ENCODE data around the gene RBM18. TPM values are rescaled to one million over a fixed set of nuclear protein-coding genes. Genes with fewer than 3 reads are reported as not detected.

RBM18 gene
- total and polyA plus RNA-seq, 2 experiments from 2014 or later: 9.3 to 25.5 TPM

DNA sequence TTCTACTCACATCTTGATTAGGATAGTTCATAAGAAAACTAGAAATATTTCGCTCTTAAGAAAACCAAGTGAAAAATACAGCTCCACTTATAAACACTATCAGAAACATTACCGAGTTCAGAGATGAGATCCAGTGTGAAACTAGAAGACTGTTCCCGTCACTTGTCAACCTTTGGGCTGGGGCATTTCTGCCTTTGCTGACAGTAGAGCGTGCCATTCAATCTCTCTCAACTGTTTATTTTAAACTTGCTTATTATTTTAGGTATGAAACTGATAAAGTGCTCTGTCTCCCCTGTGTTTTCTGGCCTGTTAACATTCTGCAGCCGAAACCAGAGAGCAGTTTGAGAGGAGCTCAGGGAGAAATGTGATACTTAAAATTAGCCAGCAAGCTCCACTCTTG, 16.7 kb upstream of the RBM18 start:
- Histone ChIP-seq H3K4me3 (no peak overlapping the region), H3K27me3 (ENCODE audit: insufficient read depth) (no peaks in the 10 kb centered on the region), H4K20me1 (replicated peaks; ENCODE audit: insufficient read depth) (peaks cover 6% of the 10 kb centered on the region), H2AFZ (no peak overlapping the region), H3F3A (replicated peaks; ENCODE audit: low read depth) (no peaks in the 10 kb centered on the region), H3K79me2 (replicated peaks; ENCODE audit: insufficient read depth) (peaks cover 24% of the 10 kb centered on the region), H3K9me2 (ENCODE audit: insufficient read depth) (no peaks in the 10 kb centered on the region), H3K36me3 (ENCODE audit: insufficient read depth) (peaks cover 10% of the 10 kb centered on the region; the same call in 1 of the 2 replicates), H3K27ac (ENCODE audit: low read depth) (no peak overlapping the region; the same call in 1 of the 2 replicates), H3K4me2 (0 out of 2 replicates have a peak overlapping the region, but pooled peaks have one; percentile 1), H3K4me1 (ENCODE audit: insufficient read depth) (peaks cover 23% of the 10 kb centered on the region)
- H3K27ac Mint-ChIP-seq: peak overlapping the region; percentile 43; the same call in 1 of the 2 replicates
- H3K36me3 Mint-ChIP-seq (ENCODE audit: low read depth): peaks cover 39% of the 10 kb centered on the region; the same call in 2 of the 3 replicates
- H3K4me3 Mint-ChIP-seq: no peak overlapping the region
- no peak for DNase-seq (ENCODE audit: low spot score)
- H3K9me3 Mint-ChIP-seq: peaks cover 10% of the 10 kb centered on the region; the same call in 1 of the 3 replicates
- no peaks in the 10 kb centered on the region for H3K27me3 Mint-ChIP-seq (ENCODE audit: insufficient read depth, low read depth, poor library complexity)
- ATAC-seq: no peak
- peaks cover 22% of the 10 kb centered on the region for H3K4me1 Mint-ChIP-seq
- TF ChIP-seq, protein P1, sequence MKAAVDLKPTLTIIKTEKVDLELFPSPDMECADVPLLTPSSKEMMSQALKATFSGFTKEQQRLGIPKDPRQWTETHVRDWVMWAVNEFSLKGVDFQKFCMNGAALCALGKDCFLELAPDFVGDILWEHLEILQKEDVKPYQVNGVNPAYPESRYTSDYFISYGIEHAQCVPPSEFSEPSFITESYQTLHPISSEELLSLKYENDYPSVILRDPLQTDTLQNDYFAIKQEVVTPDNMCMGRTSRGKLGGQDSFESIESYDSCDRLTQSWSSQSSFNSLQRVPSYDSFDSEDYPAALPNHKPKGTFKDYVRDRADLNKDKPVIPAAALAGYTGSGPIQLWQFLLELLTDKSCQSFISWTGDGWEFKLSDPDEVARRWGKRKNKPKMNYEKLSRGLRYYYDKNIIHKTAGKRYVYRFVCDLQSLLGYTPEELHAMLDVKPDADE (IDR thresholded peaks at IDR 0.05): no peak
- TF ChIP-seq, protein P2, sequence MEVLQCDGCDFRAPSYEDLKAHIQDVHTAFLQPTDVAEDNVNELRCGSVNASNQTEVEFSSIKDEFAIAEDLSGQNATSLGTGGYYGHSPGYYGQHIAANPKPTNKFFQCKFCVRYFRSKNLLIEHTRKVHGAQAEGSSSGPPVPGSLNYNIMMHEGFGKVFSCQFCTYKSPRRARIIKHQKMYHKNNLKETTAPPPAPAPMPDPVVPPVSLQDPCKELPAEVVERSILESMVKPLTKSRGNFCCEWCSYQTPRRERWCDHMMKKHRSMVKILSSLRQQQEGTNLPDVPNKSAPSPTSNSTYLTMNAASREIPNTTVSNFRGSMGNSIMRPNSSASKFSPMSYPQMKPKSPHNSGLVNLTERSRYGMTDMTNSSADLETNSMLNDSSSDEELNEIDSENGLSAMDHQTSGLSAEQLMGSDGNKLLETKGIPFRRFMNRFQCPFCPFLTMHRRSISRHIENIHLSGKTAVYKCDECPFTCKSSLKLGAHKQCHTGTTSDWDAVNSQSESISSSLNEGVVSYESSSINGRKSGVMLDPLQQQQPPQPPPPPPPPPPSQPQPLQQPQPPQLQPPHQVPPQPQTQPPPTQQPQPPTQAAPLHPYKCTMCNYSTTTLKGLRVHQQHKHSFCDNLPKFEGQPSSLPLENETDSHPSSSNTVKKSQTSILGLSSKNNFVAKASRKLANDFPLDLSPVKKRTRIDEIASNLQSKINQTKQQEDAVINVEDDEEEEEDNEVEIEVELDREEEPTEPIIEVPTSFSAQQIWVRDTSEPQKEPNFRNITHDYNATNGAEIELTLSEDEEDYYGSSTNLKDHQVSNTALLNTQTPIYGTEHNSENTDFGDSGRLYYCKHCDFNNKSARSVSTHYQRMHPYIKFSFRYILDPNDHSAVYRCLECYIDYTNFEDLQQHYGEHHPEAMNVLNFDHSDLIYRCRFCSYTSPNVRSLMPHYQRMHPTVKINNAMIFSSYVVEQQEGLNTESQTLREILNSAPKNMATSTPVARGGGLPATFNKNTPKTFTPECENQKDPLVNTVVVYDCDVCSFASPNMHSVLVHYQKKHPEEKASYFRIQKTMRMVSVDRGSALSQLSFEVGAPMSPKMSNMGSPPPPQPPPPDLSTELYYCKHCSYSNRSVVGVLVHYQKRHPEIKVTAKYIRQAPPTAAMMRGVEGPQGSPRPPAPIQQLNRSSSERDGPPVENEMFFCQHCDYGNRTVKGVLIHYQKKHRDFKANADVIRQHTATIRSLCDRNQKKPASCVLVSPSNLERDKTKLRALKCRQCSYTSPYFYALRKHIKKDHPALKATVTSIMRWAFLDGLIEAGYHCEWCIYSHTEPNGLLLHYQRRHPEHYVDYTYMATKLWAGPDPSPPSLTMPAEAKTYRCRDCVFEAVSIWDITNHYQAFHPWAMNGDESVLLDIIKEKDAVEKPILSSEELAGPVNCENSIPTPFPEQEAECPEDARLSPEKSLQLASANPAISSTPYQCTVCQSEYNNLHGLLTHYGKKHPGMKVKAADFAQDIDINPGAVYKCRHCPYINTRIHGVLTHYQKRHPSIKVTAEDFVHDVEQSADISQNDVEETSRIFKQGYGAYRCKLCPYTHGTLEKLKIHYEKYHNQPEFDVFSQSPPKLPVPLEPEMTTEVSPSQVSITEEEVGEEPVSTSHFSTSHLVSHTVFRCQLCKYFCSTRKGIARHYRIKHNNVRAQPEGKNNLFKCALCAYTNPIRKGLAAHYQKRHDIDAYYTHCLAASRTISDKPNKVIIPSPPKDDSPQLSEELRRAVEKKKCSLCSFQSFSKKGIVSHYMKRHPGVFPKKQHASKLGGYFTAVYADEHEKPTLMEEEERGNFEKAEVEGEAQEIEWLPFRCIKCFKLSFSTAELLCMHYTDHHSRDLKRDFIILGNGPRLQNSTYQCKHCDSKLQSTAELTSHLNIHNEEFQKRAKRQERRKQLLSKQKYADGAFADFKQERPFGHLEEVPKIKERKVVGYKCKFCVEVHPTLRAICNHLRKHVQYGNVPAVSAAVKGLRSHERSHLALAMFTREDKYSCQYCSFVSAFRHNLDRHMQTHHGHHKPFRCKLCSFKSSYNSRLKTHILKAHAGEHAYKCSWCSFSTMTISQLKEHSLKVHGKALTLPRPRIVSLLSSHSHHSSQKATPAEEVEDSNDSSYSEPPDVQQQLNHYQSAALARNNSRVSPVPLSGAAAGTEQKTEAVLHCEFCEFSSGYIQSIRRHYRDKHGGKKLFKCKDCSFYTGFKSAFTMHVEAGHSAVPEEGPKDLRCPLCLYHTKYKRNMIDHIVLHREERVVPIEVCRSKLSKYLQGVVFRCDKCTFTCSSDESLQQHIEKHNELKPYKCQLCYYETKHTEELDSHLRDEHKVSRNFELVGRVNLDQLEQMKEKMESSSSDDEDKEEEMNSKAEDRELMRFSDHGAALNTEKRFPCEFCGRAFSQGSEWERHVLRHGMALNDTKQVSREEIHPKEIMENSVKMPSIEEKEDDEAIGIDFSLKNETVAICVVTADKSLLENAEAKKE (CRISPR knock-in tag; IDR thresholded peaks at IDR 0.05): no peak
- TF ChIP-seq EZH2 (IDR thresholded peaks at IDR 0.05; ENCODE audit: low read depth, unreplicated experiment): no peak
- TF ChIP-seq, protein P3, sequence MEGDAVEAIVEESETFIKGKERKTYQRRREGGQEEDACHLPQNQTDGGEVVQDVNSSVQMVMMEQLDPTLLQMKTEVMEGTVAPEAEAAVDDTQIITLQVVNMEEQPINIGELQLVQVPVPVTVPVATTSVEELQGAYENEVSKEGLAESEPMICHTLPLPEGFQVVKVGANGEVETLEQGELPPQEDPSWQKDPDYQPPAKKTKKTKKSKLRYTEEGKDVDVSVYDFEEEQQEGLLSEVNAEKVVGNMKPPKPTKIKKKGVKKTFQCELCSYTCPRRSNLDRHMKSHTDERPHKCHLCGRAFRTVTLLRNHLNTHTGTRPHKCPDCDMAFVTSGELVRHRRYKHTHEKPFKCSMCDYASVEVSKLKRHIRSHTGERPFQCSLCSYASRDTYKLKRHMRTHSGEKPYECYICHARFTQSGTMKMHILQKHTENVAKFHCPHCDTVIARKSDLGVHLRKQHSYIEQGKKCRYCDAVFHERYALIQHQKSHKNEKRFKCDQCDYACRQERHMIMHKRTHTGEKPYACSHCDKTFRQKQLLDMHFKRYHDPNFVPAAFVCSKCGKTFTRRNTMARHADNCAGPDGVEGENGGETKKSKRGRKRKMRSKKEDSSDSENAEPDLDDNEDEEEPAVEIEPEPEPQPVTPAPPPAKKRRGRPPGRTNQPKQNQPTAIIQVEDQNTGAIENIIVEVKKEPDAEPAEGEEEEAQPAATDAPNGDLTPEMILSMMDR (conservative IDR thresholded peaks at IDR 0.05; ENCODE audit: low read depth in 2 of 2): no peak
- no peak for TF ChIP-seq JUNB (IDR thresholded peaks at IDR 0.05; ENCODE audit: unreplicated experiment)
- no peak for TF ChIP-seq STAT1 (IDR thresholded peaks at IDR 0.05; ENCODE audit: unreplicated experiment)
- TF ChIP-seq NANOG (IDR thresholded peaks at IDR 0.05; ENCODE audit: borderline replicate concordance): no peak
- TF ChIP-seq EZH2phosphoT487 (IDR thresholded peaks at IDR 0.05; ENCODE audit: unreplicated experiment): no peak
- no peak for TF ChIP-seq CREB1 (CRISPR knock-in tag; IDR thresholded peaks at IDR 0.05; ENCODE audit: low read depth)

Measured in GM23338 (cell line).